HG02973 (cell line): ENCODE results near the gene OR13C8.

Experiments
- ATAC-seq: cut with Tn5 transposase; IDR thresholded peaks from one replicate; pipeline ENCODE4 v1.9.1; 2021; ENCODE audit warnings: moderate library complexity; ENCODE audit not compliant: unreplicated experiment

Gene OR13C8

DNA sequence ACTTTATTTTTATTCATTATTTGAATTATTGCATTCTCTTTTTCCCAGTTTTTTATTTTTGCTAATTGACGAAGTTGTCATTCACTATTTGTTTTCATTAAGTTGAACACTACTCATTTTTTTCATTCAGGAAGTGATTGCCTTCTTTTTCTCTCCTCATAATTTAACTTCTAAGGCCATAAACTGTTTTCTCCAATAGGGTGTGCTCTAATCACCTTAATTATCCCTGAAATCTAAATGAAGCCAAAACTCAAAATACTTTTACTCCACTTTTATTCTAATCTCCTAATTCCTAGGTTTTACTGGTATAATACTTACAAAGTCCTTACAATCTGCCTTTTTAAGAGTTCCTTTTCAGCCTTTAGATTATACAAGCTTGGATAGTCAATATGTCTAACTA, 39.4 kb downstream of the OR13C8 start:
- no peak for ATAC-seq

DNA sequence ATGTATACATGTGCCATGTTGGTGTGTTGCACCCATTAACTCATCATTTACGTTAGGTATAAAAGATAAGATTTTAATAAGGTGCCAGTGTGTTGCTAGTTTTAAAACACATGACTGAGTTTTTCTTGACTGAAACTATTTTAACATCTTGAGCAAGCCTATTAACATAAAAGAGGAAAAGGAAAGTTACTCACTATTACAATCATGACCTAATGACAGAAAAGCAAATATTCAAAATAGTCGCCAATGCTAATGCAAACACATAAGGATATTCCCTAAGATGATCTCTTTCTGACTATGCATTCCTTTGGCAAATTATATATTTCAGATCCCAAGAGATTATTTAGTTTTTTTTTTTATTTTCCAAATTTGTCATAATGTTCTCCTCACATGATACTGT, 42.2 kb downstream of the OR13C8 start:
- ATAC-seq, result no peak

DNA sequence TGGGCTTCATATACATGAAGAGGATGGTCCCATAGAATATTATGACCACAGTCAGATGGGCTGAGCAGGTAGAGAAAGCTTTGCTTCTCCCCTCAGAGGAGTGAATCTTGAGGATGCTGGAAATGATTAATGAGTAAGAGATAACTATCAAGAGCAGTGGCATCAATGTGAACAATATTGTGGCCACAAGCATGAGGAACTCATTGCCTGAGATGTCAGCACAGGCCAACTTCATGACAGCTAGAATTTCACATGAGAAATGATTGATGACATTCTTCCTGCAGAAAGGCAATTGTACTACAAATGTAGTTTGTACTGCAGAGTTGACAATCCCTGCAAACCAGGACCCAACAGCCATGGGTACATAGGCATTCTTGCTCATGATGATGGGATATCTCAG, 48.5 kb downstream of the OR13C8 start:
- no peak for ATAC-seq

DNA sequence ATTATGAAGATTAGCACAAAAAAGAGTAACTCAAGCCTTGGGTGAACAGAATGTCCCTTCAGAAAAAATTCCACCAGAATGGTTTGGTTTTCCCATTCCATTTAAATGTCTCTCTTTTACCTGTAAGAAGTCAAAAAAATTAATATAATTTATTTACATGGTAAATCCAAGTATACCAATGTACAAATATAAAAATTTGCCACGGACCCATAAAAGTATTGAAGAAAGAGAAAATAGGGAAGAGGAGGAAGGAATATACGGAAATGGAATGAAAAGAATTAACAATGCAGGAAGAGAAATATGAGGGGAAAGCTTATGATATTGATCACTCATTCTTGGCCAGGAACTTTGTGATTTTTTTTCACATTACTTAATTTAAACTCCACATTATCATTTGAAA, 49.1 kb downstream of the OR13C8 start, which contains the start of gene OR13C9:
TSS of gene OR13C9 (minus strand) at position 101 of the 400 bp plus-strand sequence. CDS start at position 101, 0 bp downstream.
- no peak for ATAC-seq
